Keratinocyte (primary cell): ENCODE measurements around the gene GSTM4. TPM values are rescaled to one million over a fixed set of nuclear protein-coding genes. Genes with fewer than 3 reads are reported as not detected.

Source experiments
- DNase-seq: peaks from one replicate; pipeline ENCODE4 v3.0.0-alpha.2; 2011; ENCODE audit warnings: low read depth, missing footprints, low spot score
- FAIRE-seq: peaks from 2 replicates; lab custom pipeline; 2011; peaks lifted over from hg19 to GRCh38; lab: Jason Lieb, UNC
- H2AFZ ChIP-seq: 2 replicates; pipeline ENCODE4 v1.6.0; 2012; ENCODE audit warnings: low read length, control low read depth, inconsistent platforms; ENCODE audit not compliant: control insufficient read depth
- H3K27ac ChIP-seq: 2 replicates; pipeline ENCODE4 v1.5.1; 2011; ENCODE audit warnings: low read length; ENCODE audit not compliant: control insufficient read depth, insufficient read depth
- H3K27me3 ChIP-seq: 3 replicates; pipeline ENCODE4 v1.6.0; 2011; ENCODE audit warnings: low read length; ENCODE audit not compliant: control insufficient read depth, insufficient read depth; ENCODE audit errors: extremely low read depth
- H3K36me3 ChIP-seq, 2 experiments: 2 replicates in 1 of 2; 3 replicates in 1 of 2; pipeline ENCODE4 v1.5.1; 2011; ENCODE audit warnings: low read length in 2 of 2, mild to moderate bottlenecking in 1 of 2; ENCODE audit not compliant: control insufficient read depth in 2 of 2, insufficient read depth in 2 of 2; ENCODE audit errors: extremely low read depth in 1 of 2
- H3K4me1 ChIP-seq: 3 replicates; pipeline ENCODE4 v1.5.1; 2011; ENCODE audit warnings: low read length; ENCODE audit not compliant: control insufficient read depth, insufficient read depth; ENCODE audit errors: extremely low read depth
- H3K4me2 ChIP-seq: 3 replicates; pipeline ENCODE4 v1.6.0; 2011; ENCODE audit warnings: low read depth, low read length; ENCODE audit not compliant: control insufficient read depth, insufficient read depth; ENCODE audit errors: extremely low read depth
- H3K4me3 ChIP-seq, 3 experiments: fragments of 200-600 bp in 1 of 3; sonication (generic) in 1 of 3; 2 replicates in 2 of 3; 3 replicates in 1 of 3; pipeline ENCODE4 v1.5.1; 2011 to 2016; ENCODE audit warnings: low read length in 3 of 3, mild to moderate bottlenecking in 3 of 3, control low read depth in 2 of 3, inconsistent platforms in 1 of 3, low read depth in 1 of 3, mixed read lengths in 1 of 3, mixed run types in 1 of 3, moderate library complexity in 1 of 3; ENCODE audit not compliant: control insufficient read depth in 2 of 3, insufficient read depth in 2 of 3; ENCODE audit errors: extremely low read depth in 1 of 3
- H3K79me2 ChIP-seq: 2 replicates; pipeline ENCODE4 v1.6.0; 2012; ENCODE audit warnings: low read length; ENCODE audit not compliant: control insufficient read depth, insufficient read depth
- H3K9ac ChIP-seq: 3 replicates; pipeline ENCODE4 v1.6.0; 2011; ENCODE audit warnings: low read length; ENCODE audit not compliant: control insufficient read depth, insufficient read depth; ENCODE audit errors: extremely low read depth
- H3K9me1 ChIP-seq: 3 replicates; pipeline ENCODE4 v1.6.0; 2011; ENCODE audit warnings: low read length; ENCODE audit not compliant: control insufficient read depth, insufficient read depth; ENCODE audit errors: extremely low read depth
- H3K9me3 ChIP-seq: 2 replicates; pipeline ENCODE4 v1.5.1; 2012; ENCODE audit warnings: low read depth, low read length; ENCODE audit not compliant: control insufficient read depth
- H4K20me1 ChIP-seq: 3 replicates; pipeline ENCODE4 v1.6.0; 2011; ENCODE audit warnings: low read length; ENCODE audit not compliant: control insufficient read depth, insufficient read depth; ENCODE audit errors: extremely low read depth
- CTCF ChIP-seq, 3 experiments: IDR thresholded peaks in 1 of 3; conservative IDR thresholded peaks in 1 of 3; optimal IDR thresholded peaks in 1 of 3; 2 replicates in 2 of 3; 3 replicates in 1 of 3; pipeline versions ENCODE3 to v1.5.1; 2011; ENCODE audit warnings: low read length in 3 of 3, mild to moderate bottlenecking in 3 of 3, moderate library complexity in 2 of 3, control low read depth in 1 of 3, inconsistent platforms in 1 of 3; ENCODE audit not compliant: insufficient read depth in 2 of 3; ENCODE audit errors: extremely low read depth in 1 of 3
- EZH2 ChIP-seq: IDR thresholded peaks from one replicate; pipeline ENCODE4 v1.6.1; 2012; ENCODE audit warnings: inconsistent platforms, mild to moderate bottlenecking, low read length, moderate library complexity
- dilution Hi-C: fragments of 300-500 bp; cut with MboI; formaldehyde crosslinking; loops from one replicate; pipeline ENCODE4 v1.7.0; 2020; ENCODE audit warnings: low sequenced_read_pairs; ENCODE audit not compliant: extremely low pct_ligation_motif_present
- polyA plus RNA-seq, 5 experiments: library from polyadenylated mRNA; depleted of rRNA in 3 of 5; stranded (reverse) in 3 of 5; stranded (forward) in 1 of 5; unstranded in 1 of 5; fragments of >200 nt; gene quantifications; 1 replicate in 1 of 5; 2 replicates in 3 of 5; 3 replicates in 1 of 5; pipeline versions ENCODE4 v1.2.1 to v1.2.3, GENCODE V29; 2011 to 2012; ENCODE audit warnings: missing spikeins in 2 of 5, low read depth in 1 of 5, low replicate concordance in 1 of 5

The GSTM4 gene
- polyA plus RNA-seq, 1 donor (not counting 4 experiments of a cell fraction or from before 2014, with no cell fraction given): 15.9 TPM

- no peaks in the 10 kb centered on the region for H3K9me1 ChIP-seq
- no peak for DNase-seq
- no peak overlapping the region for H3K4me2 ChIP-seq
- H3K36me3 ChIP-seq: peaks cover 8 to 20% of the 10 kb centered on the region in 2 experiments
- no peaks in the 10 kb centered on the region for H3K27me3 ChIP-seq
- H3K4me3 ChIP-seq: no peak overlapping the region
- H3K27ac ChIP-seq: no peak overlapping the region
- FAIRE-seq: no peak
- H2AFZ ChIP-seq: no peak overlapping the region
- H3K4me1 ChIP-seq: no peaks in the 10 kb centered on the region
- TF ChIP-seq EZH2 (no peak), CTCF (optimal IDR thresholded peaks at IDR 0.05 in 1 of 3, IDR thresholded peaks at IDR 0.05 in 1 of 3, conservative IDR thresholded peaks at IDR 0.05 in 1 of 3; ENCODE audit: extremely low read depth in 1 of 3, insufficient read depth in 2 of 3, low read length in 3 of 3) (no peak)
- no peaks in the 10 kb centered on the region for H3K9me3 ChIP-seq
- H3K9ac ChIP-seq: no peak overlapping the region
- dilution Hi-C loops: no loop called here
- no peaks in the 10 kb centered on the region for H4K20me1 ChIP-seq
- H3K79me2 ChIP-seq: no peaks in the 10 kb centered on the region
Observed at GRCh38 chr1:109632671-109633346, 23.1 kb upstream of the GSTM4 start.

- Histone ChIP-seq H3K9me3 (no peaks in the 10 kb centered on the region), H3K27ac (no peak overlapping the region), H2AFZ (no peak overlapping the region), H3K36me3 (peaks cover 3 to 13% of the 10 kb centered on the region in 2 experiments), H3K27me3 (no peaks in the 10 kb centered on the region), H3K79me2 (no peaks in the 10 kb centered on the region), H3K9me1 (no peaks in the 10 kb centered on the region), H3K4me1 (no peaks in the 10 kb centered on the region), H3K9ac (no peak overlapping the region), H4K20me1 (no peaks in the 10 kb centered on the region), H3K4me3 (no peak overlapping the region), H3K4me2 (no peak overlapping the region)
- dilution Hi-C loops: no loop called here
- FAIRE-seq (no peak), DNase-seq (no peak)
- TF ChIP-seq EZH2 (no peak), CTCF (optimal IDR thresholded peaks at IDR 0.05 in 1 of 3, IDR thresholded peaks at IDR 0.05 in 1 of 3, conservative IDR thresholded peaks at IDR 0.05 in 1 of 3; ENCODE audit: extremely low read depth in 1 of 3, insufficient read depth in 2 of 3, low read length in 3 of 3) (no peak)
Observed at GRCh38 chr1:109634292-109634691, 21.6 kb upstream of the GSTM4 start.
